NK-92 treated with Interleukin-12 subunit alpha and Interleukin-12 subunit beta, amount 100 ng/mL, for 24 hours (cell line): ENCODE results near the gene PTPRG.

Experiments
- DNase-seq: peaks from one replicate; lab custom pipeline; 2025; lab: John Stamatoyannopoulos, UW

PTPRG gene

GRCh38 chr3:61562721-61563312 lies 1.4 kb downstream of the PTPRG start:
- no peak for DNase-seq

- DNase-seq = no peak
These were observed 2.2 kb downstream of the PTPRG start for GRCh38 chr3:61563313-61564271.

GRCh38 chr3:61564395-61565059 lies 3.2 kb downstream of the PTPRG start:
- DNase-seq = no peak

GRCh38 chr3:61565569-61565968 lies 4.2 kb downstream of the PTPRG start:
- no peak for DNase-seq

- no peak for DNase-seq
These were observed 6.8 kb downstream of the PTPRG start for GRCh38 chr3:61568127-61568526.

- DNase-seq = no peak
These were observed 8.6 kb downstream of the PTPRG start for GRCh38 chr3:61569856-61570580.

- DNase-seq = no peak
These were observed 9.4 kb downstream of the PTPRG start for GRCh38 chr3:61570813-61571212.

- no peak for DNase-seq
These were observed 10.4 kb downstream of the PTPRG start for GRCh38 chr3:61571516-61572336.

GRCh38 chr3:61572879-61573278 lies 11.5 kb downstream of the PTPRG start:
- no peak for DNase-seq

GRCh38 chr3:61573441-61573840 lies 12.1 kb downstream of the PTPRG start:
- DNase-seq = no peak

- DNase-seq = no peak
These were observed 13.5 kb downstream of the PTPRG start for GRCh38 chr3:61574854-61575253.

GRCh38 chr3:61575893-61576292 lies 14.5 kb downstream of the PTPRG start:
- DNase-seq = no peak

- no peak for DNase-seq
These were observed 16.4 kb downstream of the PTPRG start for GRCh38 chr3:61577760-61578159.

GRCh38 chr3:61578667-61579367 lies 17.4 kb downstream of the PTPRG start:
- DNase-seq = no peak

GRCh38 chr3:61579685-61580084 lies 18.3 kb downstream of the PTPRG start:
- DNase-seq = no peak

GRCh38 chr3:61580982-61581643 lies 19.7 kb downstream of the PTPRG start:
- no peak for DNase-seq

GRCh38 chr3:61582287-61582686 lies 20.9 kb downstream of the PTPRG start:
- no peak for DNase-seq

GRCh38 chr3:61582846-61583245 lies 21.5 kb downstream of the PTPRG start:
- DNase-seq = no peak

- DNase-seq = no peak
These were observed 22.8 kb downstream of the PTPRG start for GRCh38 chr3:61583890-61584875.
